IPS-18c (cell line): Measurements from ENCODE around the gene PI4KB.

Source experiments
- H3K4me3 ChIP-seq: 2 replicates; pipeline ENCODE4 v1.7.0; 2013; ENCODE audit warnings: low read depth, mild to moderate bottlenecking, low read length, moderate library complexity; ENCODE audit not compliant: insufficient read depth
- H3K9me3 ChIP-seq: one replicate; pipeline ENCODE4 v1.6.1; 2013; ENCODE audit warnings: mild to moderate bottlenecking, low read length, moderate library complexity; ENCODE audit not compliant: control insufficient read depth, insufficient read depth

Gene PI4KB

GRCh38 chr1:151324390-151324930, 2.8 kb downstream of the PI4KB start:
- no peaks in the 10 kb centered on the region for H3K9me3 ChIP-seq
- H3K4me3 ChIP-seq: no peak overlapping the region

GRCh38 chr1:151318975-151319374, 8.2 kb downstream of the PI4KB start:
- H3K9me3 ChIP-seq: no peaks in the 10 kb centered on the region
- H3K4me3 ChIP-seq: no peak overlapping the region

GRCh38 chr1:151315565-151316235, 11.5 kb downstream of the PI4KB start:
- Histone ChIP-seq H3K9me3 (no peaks in the 10 kb centered on the region), H3K4me3 (no peak overlapping the region)

GRCh38 chr1:151314137-151314875, 12.9 kb downstream of the PI4KB start:
- H3K9me3 ChIP-seq: no peaks in the 10 kb centered on the region
- H3K4me3 ChIP-seq: no peak overlapping the region

GRCh38 chr1:151313501-151313900, 13.7 kb downstream of the PI4KB start:
- Histone ChIP-seq H3K4me3 (no peak overlapping the region), H3K9me3 (no peaks in the 10 kb centered on the region)

- Histone ChIP-seq H3K9me3 (no peaks in the 10 kb centered on the region), H3K4me3 (no peak overlapping the region)
These were observed 14.4 kb downstream of the PI4KB start for GRCh38 chr1:151312826-151313225.

GRCh38 chr1:151312411-151312810, 14.8 kb downstream of the PI4KB start:
- no peak overlapping the region for H3K4me3 ChIP-seq
- H3K9me3 ChIP-seq: no peaks in the 10 kb centered on the region

- no peak overlapping the region for H3K4me3 ChIP-seq
- no peaks in the 10 kb centered on the region for H3K9me3 ChIP-seq
These were observed 15.5 kb downstream of the PI4KB start for GRCh38 chr1:151311589-151312331.

GRCh38 chr1:151311011-151311410, 16.2 kb downstream of the PI4KB start:
- H3K9me3 ChIP-seq: no peaks in the 10 kb centered on the region
- H3K4me3 ChIP-seq: no peak overlapping the region

- H3K4me3 ChIP-seq: no peak overlapping the region
These were observed 17.3 kb downstream of the PI4KB start for GRCh38 chr1:151309811-151310323.

GRCh38 chr1:151294742-151295462, 32.3 kb downstream of the PI4KB start:
- H3K4me3 ChIP-seq: no peak overlapping the region

More at GRCh38 chr1:151309811-151310323, 17.3 kb downstream of the PI4KB start:
- no peaks in the 10 kb centered on the region for H3K9me3 ChIP-seq

GRCh38 chr1:151293093-151293492, 34.1 kb downstream of the PI4KB start:
- Histone ChIP-seq H3K9me3 (peaks cover 2% of the 10 kb centered on the region), H3K4me3 (no peak overlapping the region)

More at GRCh38 chr1:151294742-151295462, 32.3 kb downstream of the PI4KB start:
- no peaks in the 10 kb centered on the region for H3K9me3 ChIP-seq

- H3K4me3 ChIP-seq: no peak overlapping the region
These were observed 34.8 kb downstream of the PI4KB start for GRCh38 chr1:151292207-151293030.

GRCh38 chr1:151290709-151291303, 36.4 kb downstream of the PI4KB start:
- no peak overlapping the region for H3K4me3 ChIP-seq
- H3K9me3 ChIP-seq: peaks cover 2% of the 10 kb centered on the region

More at GRCh38 chr1:151292207-151293030, 34.8 kb downstream of the PI4KB start:
- H3K9me3 ChIP-seq: peaks cover 2% of the 10 kb centered on the region

- Histone ChIP-seq H3K4me3 (no peak overlapping the region), H3K9me3 (peaks cover 2% of the 10 kb centered on the region)
These were observed 37.1 kb downstream of the PI4KB start for GRCh38 chr1:151289991-151290708.
